ENCODE results near the gene HLA-DOB.

DNA sequence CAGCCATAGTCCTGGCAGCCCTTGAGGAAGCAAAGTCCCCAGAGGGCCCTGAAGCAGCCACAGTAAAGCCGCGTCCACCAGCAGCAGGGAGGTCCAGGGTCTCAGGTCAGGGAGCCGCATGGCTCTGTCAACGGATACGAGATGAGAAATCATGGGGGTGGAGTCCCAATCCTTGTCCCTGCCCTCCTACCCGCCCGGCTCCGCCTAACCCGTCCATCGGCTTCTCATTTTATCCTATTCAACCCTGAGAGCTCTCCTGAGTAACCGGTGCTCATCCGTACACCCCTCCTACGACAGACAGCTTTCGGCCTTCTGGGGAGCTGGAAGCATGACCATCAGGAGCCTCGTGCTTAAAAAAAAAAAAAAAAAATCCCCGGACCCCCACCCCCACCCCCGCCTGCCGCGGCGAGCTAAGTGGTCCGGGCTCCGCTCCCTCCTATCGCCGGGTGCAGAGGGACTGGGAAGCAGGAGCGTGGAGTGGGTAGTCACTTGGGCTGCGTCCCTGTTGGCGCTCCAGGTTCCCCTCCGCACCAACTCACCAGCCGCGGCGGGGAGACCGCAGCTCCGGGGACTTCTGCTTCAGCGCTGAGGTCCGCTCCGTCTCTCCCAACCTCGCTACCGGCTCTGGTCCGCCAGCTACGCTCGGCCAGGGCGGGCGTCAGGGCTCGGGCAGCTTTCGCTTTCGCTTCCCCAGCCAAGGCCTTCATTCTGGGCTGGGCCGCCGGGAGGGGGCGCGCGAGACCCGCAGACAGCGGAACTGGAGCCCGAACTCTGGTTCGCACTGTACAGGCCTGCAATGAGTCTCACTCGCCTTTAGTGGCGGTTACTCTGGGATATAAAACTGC lies 21.5 kb upstream of the HLA-DOB start, which contains the start of gene TAP2:
- TF ChIP-seq, protein P1, sequence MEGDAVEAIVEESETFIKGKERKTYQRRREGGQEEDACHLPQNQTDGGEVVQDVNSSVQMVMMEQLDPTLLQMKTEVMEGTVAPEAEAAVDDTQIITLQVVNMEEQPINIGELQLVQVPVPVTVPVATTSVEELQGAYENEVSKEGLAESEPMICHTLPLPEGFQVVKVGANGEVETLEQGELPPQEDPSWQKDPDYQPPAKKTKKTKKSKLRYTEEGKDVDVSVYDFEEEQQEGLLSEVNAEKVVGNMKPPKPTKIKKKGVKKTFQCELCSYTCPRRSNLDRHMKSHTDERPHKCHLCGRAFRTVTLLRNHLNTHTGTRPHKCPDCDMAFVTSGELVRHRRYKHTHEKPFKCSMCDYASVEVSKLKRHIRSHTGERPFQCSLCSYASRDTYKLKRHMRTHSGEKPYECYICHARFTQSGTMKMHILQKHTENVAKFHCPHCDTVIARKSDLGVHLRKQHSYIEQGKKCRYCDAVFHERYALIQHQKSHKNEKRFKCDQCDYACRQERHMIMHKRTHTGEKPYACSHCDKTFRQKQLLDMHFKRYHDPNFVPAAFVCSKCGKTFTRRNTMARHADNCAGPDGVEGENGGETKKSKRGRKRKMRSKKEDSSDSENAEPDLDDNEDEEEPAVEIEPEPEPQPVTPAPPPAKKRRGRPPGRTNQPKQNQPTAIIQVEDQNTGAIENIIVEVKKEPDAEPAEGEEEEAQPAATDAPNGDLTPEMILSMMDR (IDR thresholded peaks at IDR 0.05; ENCODE audit: low read length), result peak; percentile 92
- TF ChIP-seq EZH2phosphoT487 (IDR thresholded peaks at IDR 0.05; ENCODE audit: low read length), result no peak

Data from MM.1S (cell line).